HG03378 (cell line): ENCODE results near the gene KAT2A.

Source experiments
- ATAC-seq: cut with Tn5 transposase; IDR thresholded peaks from one replicate; pipeline ENCODE4 v1.9.1; 2021; ENCODE audit warnings: mild to moderate bottlenecking, moderate library complexity; ENCODE audit not compliant: unreplicated experiment

Gene KAT2A

GRCh38 chr17:42065201-42065600 is 56.0 kb downstream of the KAT2A start:
- no peak for ATAC-seq
